ENCODE measurements around the gene MATN4. TPM values are rescaled to one million over a fixed set of nuclear protein-coding genes. Genes with fewer than 3 reads are reported as not detected.

MATN4 gene
- total RNA-seq, 4 donors from 2014 or later, result not detected

GRCh38 chr20:45248609-45249008 lies 59.5 kb downstream of the MATN4 start:
- Histone ChIP-seq H3K4me3 (no peak overlapping the region), H3K27ac (no peak overlapping the region), H3K4me1 (no peaks in the 10 kb centered on the region), H3K27me3 (no peaks in the 10 kb centered on the region), H3K36me3 (no peaks in the 10 kb centered on the region), H3K9me3 (no peaks in the 10 kb centered on the region)
- no peak for DNase-seq
- TF ChIP-seq CTCF (IDR thresholded peaks at IDR 0.05) (no peak), POLR2A (IDR thresholded peaks at IDR 0.05) (no peak)

- no peaks in the 10 kb centered on the region for H3K27me3 ChIP-seq
- no peak overlapping the region for H3K27ac ChIP-seq
- TF ChIP-seq CTCF (IDR thresholded peaks at IDR 0.05) (no peak), POLR2A (IDR thresholded peaks at IDR 0.05) (no peak)
- DNase-seq, result no peak
- H3K9me3 ChIP-seq, result no peaks in the 10 kb centered on the region
- no peaks in the 10 kb centered on the region for H3K36me3 ChIP-seq
- no peaks in the 10 kb centered on the region for H3K4me1 ChIP-seq
- H3K4me3 ChIP-seq, result no peak overlapping the region
These were observed 60.2 kb downstream of the MATN4 start for GRCh38 chr20:45247865-45248264.

- Histone ChIP-seq H3K4me1 (no peaks in the 10 kb centered on the region), H3K27ac (no peak overlapping the region), H3K9me3 (no peaks in the 10 kb centered on the region), H3K4me3 (no peak overlapping the region), H3K27me3 (no peaks in the 10 kb centered on the region), H3K36me3 (no peaks in the 10 kb centered on the region)
- TF ChIP-seq CTCF (IDR thresholded peaks at IDR 0.05), result no peak
- no peak for TF ChIP-seq POLR2A (IDR thresholded peaks at IDR 0.05)
- DNase-seq, result no peak
These were observed 62.0 kb downstream of the MATN4 start for GRCh38 chr20:45246109-45246508.

Other genes with a start within 250 kb of the MATN4 start
- under 1 TPM in 1 of 4 donors, not detected in 3; 0.27 TPM for gene KCNS1, start 207.2 kb downstream of the MATN4 start, total RNA-seq
- not detected for gene WFDC5, start 193.1 kb downstream of the MATN4 start, total RNA-seq
- not detected for gene WFDC12, start 183.8 kb downstream of the MATN4 start, total RNA-seq
- 10 to 100 TPM in 2 of 4 donors, 1 to 10 TPM in 1, not detected in 1; 3.4 to 70.2 (median 58.7) TPM for gene PI3, start 133.4 kb downstream of the MATN4 start, total RNA-seq
- not detected for gene SEMG1, start 101.3 kb downstream of the MATN4 start, total RNA-seq
- gene SEMG2, start 86.9 kb downstream of the MATN4 start, total RNA-seq, result not detected
- gene SLPI, start 53.7 kb downstream of the MATN4 start, total RNA-seq, result 10 to 100 TPM in 3 of 4 donors, 1 to 10 TPM in 1; 8.3 to 28.0 (median 17.8) TPM
- gene RBPJL, start 1.5 kb downstream of the MATN4 start, total RNA-seq, result not detected
- gene SDC4, start 40.1 kb upstream of the MATN4 start, total RNA-seq, result 10 to 100 TPM; 21.5 to 49.7 (median 32.5) TPM
- gene SYS1, start 54.9 kb upstream of the MATN4 start, total RNA-seq, result 10 to 100 TPM; 23.1 to 62.2 (median 46.9) TPM
- gene TP53TG5, start 70.0 kb upstream of the MATN4 start, total RNA-seq, result not detected
- gene DBNDD2, start 100.0 kb upstream of the MATN4 start, total RNA-seq, result 10 to 100 TPM; 62.7 to 75.2 (median 68.0) TPM
- gene PIGT, start 107.8 kb upstream of the MATN4 start, total RNA-seq, result 100 to 1,000 TPM in 3 of 4 donors, 10 to 100 TPM in 1; 87.5 to 147 (median 113) TPM
- gene WFDC2, start 161.5 kb upstream of the MATN4 start, total RNA-seq, result 10 to 100 TPM in 1 of 4 donors, 1 to 10 TPM in 2, not detected in 1; 2.1 to 12.4 (median 7.9) TPM
- not detected for gene SPINT3, start 207.3 kb upstream of the MATN4 start, total RNA-seq
- gene WFDC6, start 231.2 kb upstream of the MATN4 start, total RNA-seq, result not detected
- not detected for gene EPPIN, start 239.1 kb upstream of the MATN4 start, total RNA-seq